ENCODE results near the gene CCDC141.
A peak's percentile ranks its signal among the peaks of the same experiment; 100 is the strongest.

CCDC141 gene

GRCh38 chr2:178962805-178963433, 87.0 kb downstream of the CCDC141 start:
- DNase-seq = no peak

- DNase-seq = no peak
Measured at GRCh38 chr2:178962152-178962551, 87.8 kb downstream of the CCDC141 start.

- DNase-seq = no peak
Measured at GRCh38 chr2:178954049-178954448, 95.9 kb downstream of the CCDC141 start.

GRCh38 chr2:178951266-178952006, 98.5 kb downstream of the CCDC141 start:
- no peak for DNase-seq

GRCh38 chr2:178949584-178949983, 100.4 kb downstream of the CCDC141 start:
- DNase-seq = no peak

- DNase-seq = no peak
Measured at GRCh38 chr2:178949151-178949550, 100.8 kb downstream of the CCDC141 start.

GRCh38 chr2:178947006-178947405, 102.9 kb downstream of the CCDC141 start:
- DNase-seq = no peak

GRCh38 chr2:178946494-178946893, 103.4 kb downstream of the CCDC141 start:
- DNase-seq = no peak

GRCh38 chr2:178943745-178944144, 106.2 kb downstream of the CCDC141 start:
- DNase-seq = no peak

- no peak for DNase-seq
Measured at GRCh38 chr2:178934571-178934970, 115.4 kb downstream of the CCDC141 start.

GRCh38 chr2:178933493-178933892, 116.4 kb downstream of the CCDC141 start:
- DNase-seq = no peak

GRCh38 chr2:178928077-178928476, 121.9 kb downstream of the CCDC141 start:
- no peak for DNase-seq

- no peak for DNase-seq
Measured at GRCh38 chr2:178927173-178927572, 122.8 kb downstream of the CCDC141 start.

GRCh38 chr2:178924817-178925216, 125.1 kb downstream of the CCDC141 start:
- no peak for DNase-seq

- DNase-seq = no peak
Measured at GRCh38 chr2:178923546-178923945, 126.4 kb downstream of the CCDC141 start.

GRCh38 chr2:178920916-178921513, 128.9 kb downstream of the CCDC141 start:
- DNase-seq = no peak

- DNase-seq = no peak
Measured at GRCh38 chr2:178917555-178917954, 132.4 kb downstream of the CCDC141 start.

- no peak for DNase-seq
Measured at GRCh38 chr2:178915423-178916173, 134.3 kb downstream of the CCDC141 start.

GRCh38 chr2:178914259-178914849, 135.6 kb downstream of the CCDC141 start:
- DNase-seq = peak; percentile 31

- DNase-seq = no peak
Measured at GRCh38 chr2:178913049-178913441, 136.9 kb downstream of the CCDC141 start.

GRCh38 chr2:178912416-178913048, 137.4 kb downstream of the CCDC141 start:
- no peak for DNase-seq

- no peak for DNase-seq
Measured at GRCh38 chr2:178911039-178911438, 138.9 kb downstream of the CCDC141 start.
